GM18517 (cell line): Measurements from ENCODE around the gene CYCS.
"Not testable (repeated sequence)": the region's sequence is repeated elsewhere in the genome, so short reads cannot be mapped to it uniquely, and the experiment has no call there.

Experiments used
- ATAC-seq: cut with Tn5 transposase; IDR thresholded peaks from one replicate; pipeline ENCODE4 v1.9.1; 2021; ENCODE audit warnings: mild to moderate bottlenecking, moderate library complexity; ENCODE audit not compliant: unreplicated experiment

CYCS gene

DNA sequence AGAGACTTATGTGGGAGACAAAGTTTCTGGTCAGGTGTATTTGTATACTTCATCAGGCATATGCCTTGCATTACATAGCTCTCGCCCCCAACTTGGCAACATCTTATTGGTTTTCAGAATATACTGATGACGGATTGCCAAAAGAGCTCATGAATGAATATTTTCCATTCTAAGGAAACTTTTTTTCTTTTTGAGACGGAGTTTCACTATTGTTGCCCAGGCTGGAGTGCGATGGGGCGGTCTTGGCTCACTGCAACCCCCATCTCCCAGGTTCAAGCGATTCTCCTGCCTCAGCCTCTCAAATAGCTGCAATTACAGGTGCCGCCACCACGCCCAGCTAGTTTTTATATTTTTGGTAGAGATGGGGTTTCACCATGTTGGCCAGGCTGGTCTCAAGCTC is 6.0 kb downstream of the CYCS start:
- ATAC-seq = no peak

DNA sequence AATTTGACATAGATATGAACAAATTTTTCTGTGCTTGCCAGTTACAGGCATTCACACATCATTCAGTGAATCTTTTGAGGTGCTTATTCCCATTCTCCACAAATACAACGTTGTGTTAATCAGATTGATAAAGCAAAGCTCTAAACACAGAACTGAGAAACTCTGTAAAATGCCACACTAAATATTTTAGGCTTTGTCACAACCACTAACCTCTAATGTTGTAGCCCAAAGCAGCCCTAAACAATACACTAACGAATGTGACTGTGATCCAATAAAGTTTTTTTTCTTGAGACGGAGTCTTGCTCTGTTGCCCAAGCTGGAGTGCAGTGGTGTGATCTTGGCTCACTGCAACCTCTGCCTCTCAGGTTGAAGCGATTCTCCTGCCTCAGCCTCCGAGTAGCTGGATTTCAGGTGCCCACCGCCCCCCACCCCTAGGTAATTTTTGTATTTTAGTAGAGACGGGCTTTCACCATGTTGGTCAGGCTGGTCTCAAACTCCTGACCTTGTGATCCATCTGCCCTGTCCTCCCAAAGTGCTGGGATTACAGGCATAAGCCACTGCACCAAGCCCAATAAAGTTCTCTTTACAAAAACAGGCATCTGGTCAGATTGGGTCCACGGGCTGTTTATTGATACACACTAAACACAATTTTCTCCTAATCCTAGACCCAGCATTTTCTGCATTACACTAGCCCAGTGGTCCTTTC is 6.9 kb downstream of the CYCS start:
- ATAC-seq = peak; percentile 30

DNA sequence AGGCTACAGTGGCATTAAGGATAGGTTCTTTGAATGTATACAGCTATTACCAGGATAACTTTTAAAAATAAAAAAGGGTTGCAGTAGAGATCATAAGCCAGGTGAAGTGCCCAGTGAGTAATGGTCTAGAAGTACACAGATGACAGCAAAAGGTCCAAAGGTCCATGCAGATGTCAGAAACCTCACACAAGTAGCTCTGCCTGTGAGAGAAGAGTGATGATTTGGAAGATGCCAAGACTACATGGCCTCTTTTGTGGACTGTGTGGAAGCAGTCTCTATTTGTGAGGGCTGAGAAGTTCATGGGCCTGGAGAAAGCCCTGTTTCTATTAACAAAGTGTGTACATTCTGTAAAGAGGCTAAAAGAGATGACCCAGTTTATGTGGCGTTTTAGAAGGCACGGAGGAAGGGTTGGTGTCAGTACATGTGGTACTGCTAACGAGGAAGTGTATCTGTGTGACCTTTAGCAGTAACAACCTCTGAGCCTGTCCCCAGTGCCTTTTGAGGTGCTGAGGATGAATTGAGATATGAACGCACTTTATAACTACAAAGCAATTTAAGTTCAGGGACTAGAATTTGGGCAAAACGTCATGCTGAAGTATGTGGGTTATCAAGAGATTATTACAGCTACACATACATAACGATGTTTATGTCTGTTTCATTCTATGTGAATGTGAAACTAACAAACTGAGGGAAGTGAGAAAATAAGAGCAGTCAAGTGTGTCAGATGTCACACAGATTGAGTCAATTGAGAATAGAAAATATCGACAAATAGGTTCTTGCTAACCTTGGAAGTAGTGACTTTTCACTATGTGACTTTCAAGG is 7.6 kb downstream of the CYCS start:
- ATAC-seq = peak; percentile 93

DNA sequence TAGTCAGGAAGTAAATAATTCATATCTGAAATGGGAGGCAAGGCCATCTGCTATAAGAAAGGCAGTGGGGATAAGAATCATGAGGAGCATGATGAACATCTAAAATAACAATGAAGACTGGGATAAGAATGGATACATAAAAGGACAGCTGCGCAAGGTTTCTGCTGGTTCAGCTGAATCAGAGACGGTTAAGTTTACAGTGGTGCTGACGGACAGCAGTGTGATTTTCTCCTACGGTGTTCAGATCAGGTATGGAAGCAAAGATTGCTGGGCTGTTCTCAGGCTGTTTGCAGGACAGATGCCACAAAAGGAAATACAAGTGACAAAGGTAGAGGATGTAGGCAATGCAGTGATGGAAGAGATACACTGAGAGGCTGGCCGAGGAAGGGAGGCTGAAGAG is 8.4 kb downstream of the CYCS start:
- ATAC-seq = no peak

DNA sequence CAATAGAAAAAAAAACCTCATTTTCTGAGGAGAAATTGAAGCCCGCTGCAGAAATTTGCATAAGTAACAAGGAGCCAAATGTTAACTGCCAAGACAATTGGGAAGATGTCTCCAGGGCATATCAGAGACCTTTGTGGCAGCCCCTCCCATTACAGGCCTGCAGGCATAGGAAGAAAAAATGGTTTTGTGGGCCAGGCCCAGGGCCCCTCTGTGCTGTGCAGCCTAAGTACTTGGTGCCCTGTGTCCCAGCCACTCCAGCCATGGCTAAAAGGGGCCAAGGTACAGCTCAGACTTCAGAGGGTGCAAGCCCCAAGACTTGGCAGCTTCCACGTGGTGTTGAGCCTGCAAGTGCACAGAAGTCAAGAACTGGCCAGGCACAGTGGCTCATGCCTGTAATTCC is 14.5 kb downstream of the CYCS start:
- not testable (repeated sequence) for ATAC-seq

DNA sequence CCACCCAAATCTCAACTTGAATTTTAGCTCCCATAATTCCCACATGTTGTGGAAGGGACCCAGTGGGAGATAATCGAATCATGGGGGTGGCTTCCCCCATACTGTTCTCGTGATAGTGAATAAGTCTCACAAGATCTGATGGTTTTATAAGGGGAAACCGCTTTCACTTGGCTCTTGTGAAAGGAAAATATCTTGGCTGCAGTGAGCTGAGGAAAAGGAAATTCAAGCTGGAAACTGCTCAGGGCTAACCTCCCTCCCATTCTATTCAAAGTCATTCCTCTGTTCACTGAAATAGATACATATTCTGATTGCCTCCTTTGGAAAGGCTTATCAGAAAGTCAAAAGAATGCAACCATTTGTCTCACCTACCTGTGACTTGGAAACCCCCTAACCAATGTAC is 15.8 kb downstream of the CYCS start:
- ATAC-seq = no peak

DNA sequence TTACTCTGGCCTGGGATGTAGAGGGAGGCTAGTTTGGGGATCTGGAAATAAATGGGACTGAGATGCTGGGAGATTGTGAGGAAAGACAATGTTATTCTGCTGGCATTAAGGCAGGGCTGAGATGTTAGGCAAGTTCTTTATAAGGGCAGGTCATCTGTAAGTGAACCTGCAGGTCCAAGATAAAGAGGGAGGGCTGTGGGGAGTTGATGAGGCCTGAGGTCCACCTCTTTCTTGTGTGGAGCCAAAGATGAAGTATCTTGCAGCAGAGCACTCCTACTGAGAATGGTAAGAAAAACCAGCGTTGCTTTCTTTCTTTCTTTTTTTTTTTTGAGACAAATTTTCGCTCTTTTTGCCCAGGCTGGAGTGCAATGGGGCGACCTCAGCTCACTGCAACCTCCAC is 19.1 kb downstream of the CYCS start:
- ATAC-seq = no peak

DNA sequence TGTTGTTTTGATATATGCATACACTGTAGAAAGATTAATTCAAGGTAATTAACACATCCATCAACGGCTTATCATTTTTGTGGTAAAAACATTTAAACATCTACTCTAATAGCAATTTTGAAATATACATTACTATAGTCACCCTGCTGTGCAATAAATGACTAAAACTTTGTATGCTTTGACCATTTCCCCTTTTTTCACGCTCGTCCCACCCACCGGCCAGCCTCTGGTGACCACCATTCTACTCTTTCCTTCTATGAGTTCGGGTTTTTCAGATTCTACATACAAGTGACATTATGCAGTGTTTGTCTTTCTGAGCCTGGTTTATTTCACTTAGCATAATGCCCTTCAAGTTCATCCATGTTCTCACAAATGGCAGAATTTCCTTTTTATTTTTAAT is 21.3 kb downstream of the CYCS start:
- ATAC-seq = no peak

DNA sequence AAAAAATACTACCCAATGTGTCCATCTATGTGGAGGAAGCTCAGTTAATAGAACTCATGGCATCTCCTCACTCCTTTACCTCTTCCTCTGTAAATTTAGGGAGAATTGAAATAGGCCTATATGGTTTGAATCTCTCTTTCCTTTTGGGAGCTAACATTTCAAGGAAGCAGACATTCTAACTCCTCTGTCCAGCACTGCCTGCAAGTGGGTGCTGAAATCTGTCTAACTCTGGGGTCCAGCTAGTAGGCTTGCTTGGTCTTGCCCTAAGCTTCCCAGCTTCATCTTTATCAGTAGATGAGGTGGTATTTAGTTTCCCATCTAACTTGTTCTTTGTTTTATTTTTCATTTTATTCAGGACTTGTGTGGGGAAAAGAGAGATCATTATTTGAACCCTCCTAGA is 23.2 kb downstream of the CYCS start:
- ATAC-seq = no peak

DNA sequence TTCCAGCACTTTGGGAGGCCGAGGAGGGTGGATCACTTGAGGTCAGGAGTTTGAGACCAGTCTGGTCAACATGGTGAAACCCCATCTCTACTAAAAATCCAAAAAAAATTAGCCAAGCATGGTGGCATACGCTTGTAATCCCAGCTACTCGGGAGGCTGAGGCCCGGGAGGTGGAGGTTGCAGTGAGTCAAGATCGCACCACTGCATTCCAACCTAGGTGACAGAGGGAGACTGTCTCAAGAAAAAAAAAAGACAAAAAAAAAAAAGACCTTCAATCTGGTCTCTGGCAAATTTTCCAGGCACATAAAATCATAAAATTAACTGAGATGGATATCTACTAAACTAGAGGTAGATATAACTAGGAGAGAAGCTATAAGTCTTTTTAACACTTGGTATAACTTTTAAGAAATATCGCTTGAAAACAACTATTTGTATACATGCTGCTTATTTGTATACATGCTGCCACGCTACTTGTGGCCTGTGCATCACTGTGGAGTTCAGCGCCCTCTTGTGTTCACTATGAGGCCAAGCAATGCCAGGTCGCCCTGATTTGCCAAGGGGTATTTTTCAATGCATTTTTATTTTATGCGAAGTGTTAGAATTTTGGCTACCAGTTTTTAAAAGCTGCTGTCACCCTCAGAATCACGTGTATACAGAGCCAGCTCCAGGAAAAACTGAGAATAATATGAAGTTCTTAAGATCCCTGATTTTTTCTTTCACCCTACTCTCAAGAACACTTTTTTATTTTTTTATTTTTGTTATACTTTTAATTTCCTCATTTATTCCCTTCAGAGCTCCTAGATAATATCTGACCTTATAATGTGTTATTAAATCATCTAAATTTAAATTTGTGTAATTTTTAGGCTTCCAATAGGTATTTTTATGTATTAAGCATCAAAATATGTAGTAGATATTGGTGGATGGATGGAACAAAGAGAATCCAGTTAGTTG is 26.7 kb downstream of the CYCS start:
- ATAC-seq = peak; percentile 50

DNA sequence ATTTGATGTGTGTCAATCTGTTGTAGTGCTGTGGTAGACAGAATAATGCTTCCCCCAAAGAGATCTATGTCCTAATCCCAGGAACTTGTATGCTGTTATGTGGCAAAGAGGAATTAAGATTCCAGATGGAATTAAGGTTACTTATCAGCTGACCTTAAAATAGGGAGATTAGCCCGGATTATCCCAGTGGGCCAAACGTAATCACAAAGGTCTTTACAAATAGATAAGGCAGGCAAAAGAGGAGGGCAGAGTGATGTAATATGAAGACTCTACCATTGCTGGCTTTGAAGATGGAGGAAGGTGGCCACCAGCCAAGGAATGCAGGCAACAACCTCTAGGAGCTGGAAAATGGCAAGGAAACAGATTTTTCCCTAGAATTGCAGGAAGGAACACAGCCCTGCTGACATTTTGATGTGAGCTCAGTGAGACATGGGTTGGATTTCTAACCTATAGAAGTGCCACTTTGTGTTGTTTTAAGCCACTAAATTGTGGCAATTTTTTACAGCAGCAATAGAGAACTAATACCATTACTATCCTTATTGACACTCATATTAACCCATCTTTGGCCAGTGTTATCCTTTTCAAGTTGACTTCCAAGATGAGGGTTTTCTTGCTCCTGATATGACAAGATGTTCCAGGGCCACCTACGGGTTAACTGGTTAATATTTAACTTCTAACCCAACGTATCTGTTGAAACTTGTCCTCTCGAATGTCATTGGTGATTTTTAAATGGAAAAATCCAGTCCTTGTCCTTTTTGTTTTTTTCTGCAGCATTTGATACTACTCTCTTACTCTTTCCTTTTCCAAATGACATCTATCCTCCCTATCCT is 29.3 kb downstream of the CYCS start:
- ATAC-seq = no peak

DNA sequence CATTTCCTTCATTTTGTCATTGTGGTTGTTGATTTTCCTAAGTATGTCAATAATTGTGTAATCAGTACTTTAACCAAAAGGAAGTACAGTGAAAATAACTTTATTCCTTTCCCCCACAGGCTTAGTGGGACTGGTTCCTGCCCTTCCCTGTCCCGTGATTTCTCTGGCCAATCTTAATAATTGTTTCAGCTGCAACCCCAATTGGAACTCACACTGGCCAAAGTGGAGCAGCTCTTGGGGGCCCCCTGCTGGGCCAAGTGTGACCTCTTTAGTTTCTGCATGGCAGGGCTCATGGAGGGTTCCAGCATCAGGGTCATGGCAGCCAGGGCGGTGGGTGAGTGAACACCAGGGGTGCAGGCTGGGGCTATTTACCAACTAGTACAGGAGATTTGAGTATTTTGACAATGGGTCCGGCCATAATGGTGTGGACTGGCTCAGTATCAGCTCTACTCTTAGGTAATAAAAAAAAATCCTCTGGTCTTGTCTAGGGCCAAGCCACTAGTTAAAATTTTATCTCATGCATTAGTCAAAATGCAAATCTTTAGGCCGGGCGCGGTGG is 31.7 kb downstream of the CYCS start:
- ATAC-seq = peak; percentile 73

DNA sequence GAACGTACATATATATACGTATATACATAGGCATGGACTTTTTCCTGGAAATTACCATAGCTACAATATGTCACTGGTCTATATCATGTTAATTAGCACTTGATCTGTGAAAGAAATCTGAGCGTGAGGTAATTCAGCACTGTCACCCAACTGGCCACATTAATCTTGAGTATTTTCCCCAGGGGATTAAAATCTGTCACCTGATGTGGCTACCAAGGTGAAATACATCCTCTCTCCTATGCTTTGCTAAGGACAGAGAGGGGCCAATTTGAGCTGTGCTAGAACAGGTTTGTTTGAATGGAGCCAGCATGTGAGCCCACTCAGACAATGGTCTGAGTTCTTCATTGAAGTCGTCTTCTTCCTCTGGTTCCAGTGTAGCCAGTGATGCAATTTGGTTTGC is 33.3 kb downstream of the CYCS start:
- ATAC-seq = no peak

DNA sequence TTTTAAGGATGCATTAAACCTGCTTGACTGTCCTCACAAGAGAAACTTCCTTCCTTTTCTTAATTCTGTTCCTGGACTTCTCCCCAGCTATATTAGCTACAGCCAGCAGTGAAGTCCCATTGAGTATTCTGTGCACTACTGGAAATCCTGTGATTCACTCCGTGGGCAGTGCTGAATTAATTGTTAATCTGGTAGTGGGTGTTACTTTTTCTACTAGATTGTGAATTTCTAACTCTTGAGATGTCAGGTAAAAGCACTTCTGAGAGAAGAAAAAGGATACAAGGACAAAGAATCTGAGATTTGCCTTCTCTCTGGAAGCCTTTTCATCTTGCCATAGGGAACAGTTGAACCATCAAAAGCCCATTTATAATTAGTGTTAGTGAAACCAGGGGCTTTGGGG is 33.9 kb downstream of the CYCS start:
- no peak for ATAC-seq

DNA sequence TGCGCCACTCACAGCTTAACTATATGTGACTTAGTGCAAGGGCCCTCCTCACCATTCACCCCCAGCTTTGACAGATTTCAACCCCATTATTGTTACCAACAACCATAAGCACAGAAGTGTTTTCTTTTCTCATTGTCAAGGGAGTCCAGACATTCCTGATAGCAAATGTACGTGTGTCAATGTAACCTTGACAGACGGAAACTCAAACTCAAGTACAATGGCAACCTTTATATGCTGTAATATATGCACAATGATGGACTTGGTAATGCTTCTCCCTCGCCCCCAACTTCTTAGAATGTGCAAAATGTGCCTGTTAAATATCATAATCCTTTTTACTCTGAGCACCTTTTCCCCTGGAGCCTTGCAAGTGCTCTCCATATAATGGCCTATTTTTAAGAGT is 34.7 kb downstream of the CYCS start:
- ATAC-seq = no peak

DNA sequence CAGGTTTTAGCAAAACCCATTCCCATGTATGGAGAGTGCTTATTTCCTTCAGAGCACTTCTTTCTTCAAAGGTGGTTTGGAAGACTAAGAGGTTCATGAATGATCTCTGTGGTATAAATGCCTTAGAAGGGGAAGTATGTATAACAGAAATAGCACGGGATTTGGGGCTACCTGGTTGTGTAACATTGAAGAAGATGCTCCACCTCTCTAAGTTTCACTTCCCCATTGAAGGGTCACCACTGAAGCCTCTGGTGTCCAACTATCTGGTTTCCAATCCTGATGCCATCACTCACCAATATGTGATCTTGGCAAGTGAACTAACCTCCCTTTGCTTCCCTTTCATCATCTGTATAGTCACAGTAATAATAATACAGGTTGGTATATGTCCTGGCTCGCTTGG is 37.2 kb downstream of the CYCS start:
- ATAC-seq = peak; percentile 89

DNA sequence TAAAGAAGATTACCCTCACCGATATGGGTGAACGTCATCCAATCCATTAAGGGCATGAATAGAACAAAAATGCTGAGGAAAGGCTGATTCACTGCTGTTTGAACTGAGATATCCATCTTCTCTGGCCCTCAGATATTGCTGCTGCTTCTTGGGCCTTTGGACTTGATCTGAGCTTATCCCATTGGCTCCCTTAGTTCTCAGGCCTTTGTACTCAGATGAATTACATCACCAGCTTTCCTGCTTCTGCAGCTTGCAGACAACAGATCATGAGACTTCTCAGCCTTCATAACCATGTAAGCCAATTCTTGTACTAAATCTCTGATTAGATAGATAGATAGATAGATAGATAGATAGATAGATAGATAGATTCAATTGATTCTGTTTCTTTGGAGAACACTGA is 40.2 kb downstream of the CYCS start:
- no peak for ATAC-seq

DNA sequence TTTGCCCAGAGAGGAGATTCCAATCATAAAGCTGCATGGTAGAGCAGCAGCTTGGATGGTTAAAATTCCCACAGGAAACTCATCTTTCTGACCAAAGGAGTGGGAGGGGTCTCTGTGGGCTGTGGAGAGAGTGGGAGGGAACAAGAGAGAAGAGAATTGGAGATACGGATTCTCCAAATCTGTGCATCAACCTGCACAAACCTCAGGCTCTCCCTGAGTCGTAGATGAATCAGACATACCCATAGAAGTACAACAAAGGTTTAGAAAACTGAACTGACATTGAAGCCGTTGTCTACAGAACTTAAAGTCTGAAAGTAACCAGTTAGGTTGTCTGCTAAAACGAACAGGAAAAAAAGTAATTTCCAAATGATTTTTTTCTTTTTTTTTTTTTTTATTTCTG is 41.9 kb downstream of the CYCS start:
- ATAC-seq = no peak

DNA sequence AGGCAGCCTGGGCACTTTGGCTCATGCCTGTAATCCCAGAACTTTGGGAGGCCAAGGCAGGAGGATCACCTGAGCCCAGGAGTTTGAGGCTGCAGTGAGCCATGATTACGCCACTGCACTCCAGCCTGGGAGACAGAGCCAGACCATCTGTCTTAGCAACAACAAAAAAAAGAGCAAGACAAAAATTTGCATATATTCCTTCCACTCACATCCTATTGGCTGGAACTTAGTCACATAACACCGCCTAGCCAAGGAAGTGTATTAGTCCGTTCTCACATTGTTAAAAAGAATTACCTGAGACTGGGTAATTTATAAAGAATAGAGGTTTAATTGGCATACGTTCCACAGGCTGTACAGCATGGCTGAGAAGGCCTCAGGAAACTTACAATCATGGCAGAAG is 43.0 kb downstream of the CYCS start:
- ATAC-seq = not testable (repeated sequence)

DNA sequence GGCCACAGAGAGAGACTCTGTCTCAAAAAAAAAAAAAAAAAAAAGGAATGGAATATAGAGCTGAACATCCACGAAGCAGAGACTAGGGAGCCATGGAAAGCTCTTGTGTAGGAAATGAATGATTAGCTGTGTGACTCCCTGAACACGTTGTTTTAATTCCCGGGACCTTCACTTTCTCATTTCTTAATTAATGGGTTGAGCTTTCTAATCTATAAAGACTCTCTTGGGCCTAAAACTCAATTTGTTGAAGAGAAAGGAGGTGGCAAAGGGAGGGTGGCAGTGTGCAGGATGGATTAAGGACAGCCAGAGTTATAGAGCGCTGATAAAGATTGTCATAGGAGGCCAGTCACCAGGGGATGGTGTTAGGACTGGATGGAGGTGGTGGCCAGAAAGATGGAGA is 48.0 kb downstream of the CYCS start:
- ATAC-seq = no peak
